ENCODE results near the gene KDM5B. TPM values are rescaled to one million over a fixed set of nuclear protein-coding genes. Genes with fewer than 3 reads are reported as not detected.

The KDM5B gene
- total and polyA plus RNA-seq, 9 of the 15 experiments (the other 6 are each of a cell fraction or from before 2014, with no cell fraction given): 15.4 to 90.6 (median 57.1) TPM

GRCh38 chr1:202687370-202687769 lies 120.9 kb downstream of the KDM5B start:
- peaks cover 19 to 56% of the 10 kb centered on the region in 2 experiments for H3K27me3 ChIP-seq (ENCODE audit: control insufficient read depth in 2 of 2, insufficient read depth in 2 of 2, low read length in 2 of 2)
- H3K9me3 ChIP-seq (replicated peaks; ENCODE audit: control insufficient read depth, insufficient read depth, low read depth, low read length): no peaks in the 10 kb centered on the region
- H3K79me2 ChIP-seq (ENCODE audit: control insufficient read depth, insufficient read depth, low read length): no peaks in the 10 kb centered on the region
- no peaks in the 10 kb centered on the region for H3K9me1 ChIP-seq (ENCODE audit: control insufficient read depth, insufficient read depth, low read length)
- H3K4me1 ChIP-seq (replicated peaks in 1 of 2; ENCODE audit: control insufficient read depth in 2 of 2, insufficient read depth in 2 of 2, low read length in 2 of 2): no peaks in the 10 kb centered on the region
- WGBS (ENCODE audit: insufficient coverage, low coverage, missing lambda C conversion rate): 1% methylated on average over 11 of the region's 11 CpGs
- no peak overlapping the region for H2AFZ ChIP-seq (ENCODE audit: low read depth, low read length)
- CTCF ChIA-PET (ENCODE audit: low intra/inter-chr PET ratio): no interaction called here
- H3K27ac ChIP-seq (ENCODE audit: extremely low read depth, low read depth, low read length): no peak overlapping the region
- H4K20me1 ChIP-seq (replicated peaks; ENCODE audit: control insufficient read depth, insufficient read depth, low read length): peaks cover 5% of the 10 kb centered on the region; the same call in 1 of the 2 replicates
- no TSS peak for BruUV-seq (replicated peaks)
- no peaks in the 10 kb centered on the region for H3K36me3 ChIP-seq (ENCODE audit: control insufficient read depth, insufficient read depth, low read length)
- DNase-seq (ENCODE audit: extremely low read depth in 1 of 4, low spot score in 3 of 4) (no peak), FAIRE-seq (no peak), ATAC-seq (no peak)
- no peak overlapping the region for H3K9ac ChIP-seq (ENCODE audit: insufficient read depth in 1 of 2, low read depth in 2 of 2, low read length in 2 of 2)
- POLR2A ChIA-PET: interaction anchor here (1.0 to 1.8 kb wide), 3 partner anchors 9 to 29 kb away, joined by 3 to 5 read pairs (median 3); no protein-coding TSS in a partner anchor
- H3K4me3 ChIP-seq: no peak overlapping the region
- intact Hi-C loops (cut with micrococcal nuclease) (no loop called here), in situ Hi-C loops (cut with MboI) (no loop called here)
- TF ChIP-seq RUNX1 (IDR thresholded peaks at IDR 0.05; ENCODE audit: low read depth) (no peak), CBX3 (IDR thresholded peaks at IDR 0.05; ENCODE audit: borderline replicate concordance in 1 of 2, low read length in 2 of 2) (no peak), ZNF79 (CRISPR knock-in tag; IDR thresholded peaks at IDR 0.05; ENCODE audit: low read depth) (no peak), FOXM1 (IDR thresholded peaks at IDR 0.05; ENCODE audit: low read depth) (no peak), FOXM1 (CRISPR knock-in tag; IDR thresholded peaks at IDR 0.05; ENCODE audit: low read depth) (no peak), SAFB2 (IDR thresholded peaks at IDR 0.05; ENCODE audit: borderline replicate concordance, low read depth, low read length, severe bottlenecking) (no peak), BCLAF1 (IDR thresholded peaks at IDR 0.05; ENCODE audit: borderline replicate concordance in 1 of 2, control insufficient read depth in 1 of 2, low read depth in 2 of 2, low read length in 1 of 2) (no peak), CBX8 (IDR thresholded peaks at IDR 0.05; ENCODE audit: borderline replicate concordance, extremely low read depth, low read depth, low read length, poor library complexity, severe bottlenecking) (no peak), ATF2 (CRISPR knock-in tag; IDR thresholded peaks at IDR 0.05) (no peak), ZNF133 (CRISPR knock-in tag; IDR thresholded peaks at IDR 0.05) (no peak), MED1 (CRISPR knock-in tag; IDR thresholded peaks at IDR 0.05; ENCODE audit: borderline replicate concordance) (no peak)
- H3K4me2 ChIP-seq (ENCODE audit: insufficient read depth, low read length): no peak overlapping the region

All from K562 (cell line).